Adipocyte (in vitro differentiated cells): ENCODE results near the gene RYR2.
"Not testable (repeated sequence)": the region's sequence is repeated elsewhere in the genome, so short reads cannot be mapped to it uniquely, and the experiment has no call there.

Experiments
- DNase-seq: peaks from one replicate; pipeline ENCODE4 v3.0.0-alpha.2; 2015; ENCODE audit warnings: low read depth
- H3K27me3 ChIP-seq: replicated peaks from 2 replicates; pipeline ENCODE4 v1.7.0; 2013; ENCODE audit warnings: mild to moderate bottlenecking, low read length, moderate library complexity; ENCODE audit not compliant: control insufficient read depth, insufficient read depth
- H3K36me3 ChIP-seq: 2 replicates; pipeline ENCODE4 v1.7.0; 2013; ENCODE audit warnings: low read length, mild to moderate bottlenecking, moderate library complexity; ENCODE audit not compliant: control insufficient read depth, insufficient read depth, severe bottlenecking
- H3K4me1 ChIP-seq: 2 replicates; pipeline ENCODE4 v1.7.0; 2013; ENCODE audit warnings: mild to moderate bottlenecking, low read length, moderate library complexity; ENCODE audit not compliant: control insufficient read depth, insufficient read depth
- H3K4me3 ChIP-seq: 2 replicates; pipeline ENCODE4 v1.7.0; 2013; ENCODE audit warnings: mild to moderate bottlenecking, low read length, moderate library complexity
- H3K9ac ChIP-seq: 2 replicates; pipeline ENCODE4 v1.7.0; 2013; ENCODE audit warnings: mild to moderate bottlenecking, low read length, moderate library complexity
- H3K9me3 ChIP-seq: 2 replicates; pipeline ENCODE4 v1.7.0; 2013; ENCODE audit warnings: mild to moderate bottlenecking, low read length, moderate library complexity; ENCODE audit not compliant: control insufficient read depth

The RYR2 gene

GRCh38 chr1:237353918-237354317 lies 311.9 kb downstream of the RYR2 start:
- H3K9me3 ChIP-seq, result no peaks in the 10 kb centered on the region
- no peaks in the 10 kb centered on the region for H3K36me3 ChIP-seq
- DNase-seq, result no peak
- H3K4me3 ChIP-seq, result no peak overlapping the region
- no peak overlapping the region for H3K9ac ChIP-seq
- no peaks in the 10 kb centered on the region for H3K27me3 ChIP-seq
- no peaks in the 10 kb centered on the region for H3K4me1 ChIP-seq

- no peak overlapping the region for H3K9ac ChIP-seq
- no peaks in the 10 kb centered on the region for H3K36me3 ChIP-seq
- DNase-seq, result no peak
- H3K4me1 ChIP-seq, result no peaks in the 10 kb centered on the region
- no peaks in the 10 kb centered on the region for H3K27me3 ChIP-seq
- no peak overlapping the region for H3K4me3 ChIP-seq
- no peaks in the 10 kb centered on the region for H3K9me3 ChIP-seq
These were observed 313.0 kb downstream of the RYR2 start for GRCh38 chr1:237355022-237355421.

- H3K36me3 ChIP-seq, result no peaks in the 10 kb centered on the region
- no peak for DNase-seq
These were observed 316.6 kb downstream of the RYR2 start for GRCh38 chr1:237358555-237358954.

DNA sequence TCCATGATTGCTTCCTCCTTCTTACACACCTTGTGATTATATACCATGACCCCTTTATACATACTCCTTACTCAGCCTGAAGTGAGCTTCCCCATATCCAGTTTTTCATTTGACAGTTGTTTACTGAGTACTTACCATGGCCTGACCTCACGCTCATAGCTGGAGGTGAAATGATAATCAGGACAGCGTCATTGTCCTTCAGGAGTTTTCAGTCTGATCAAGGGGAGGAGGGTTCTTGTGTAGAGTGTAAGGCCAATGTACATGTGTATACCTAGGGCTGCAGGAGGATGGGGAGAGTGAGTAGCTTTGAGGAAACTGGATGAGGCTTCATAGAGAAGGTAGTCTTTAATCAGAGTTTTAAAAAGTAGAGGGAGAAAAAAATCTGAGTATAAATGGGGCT lies 325.8 kb downstream of the RYR2 start:
- H3K27me3 ChIP-seq, result no peaks in the 10 kb centered on the region
- H3K9me3 ChIP-seq, result no peaks in the 10 kb centered on the region
- no peaks in the 10 kb centered on the region for H3K36me3 ChIP-seq
- DNase-seq, result no peak
- no peaks in the 10 kb centered on the region for H3K4me1 ChIP-seq
- H3K9ac ChIP-seq, result no peak overlapping the region
- H3K4me3 ChIP-seq, result no peak overlapping the region

More at GRCh38 chr1:237358555-237358954, 316.6 kb downstream of the RYR2 start:
- H3K4me3 ChIP-seq, result no peak overlapping the region
- no peaks in the 10 kb centered on the region for H3K27me3 ChIP-seq
- H3K9me3 ChIP-seq, result no peaks in the 10 kb centered on the region
- H3K9ac ChIP-seq, result no peak overlapping the region
- H3K4me1 ChIP-seq, result no peaks in the 10 kb centered on the region

DNA sequence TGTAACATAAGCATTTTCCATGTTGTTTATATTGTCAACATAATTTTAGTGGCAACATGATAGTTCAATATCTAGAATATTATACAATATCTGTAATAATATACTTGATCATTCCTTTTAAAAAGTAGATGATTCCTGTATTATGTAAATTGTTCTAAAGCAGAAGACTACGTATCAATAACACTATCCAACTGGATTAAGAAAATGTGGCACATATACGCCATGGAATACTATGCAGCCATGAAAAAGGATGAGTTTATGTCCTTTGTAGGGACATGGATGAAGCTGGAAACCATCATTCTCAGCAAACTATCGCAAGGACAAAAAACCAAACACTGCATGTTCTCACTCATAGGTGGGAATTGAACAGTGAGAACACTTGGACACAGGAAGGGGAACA lies 329.5 kb downstream of the RYR2 start:
- H3K4me3 ChIP-seq, H3K4me1 ChIP-seq, DNase-seq, H3K9me3 ChIP-seq, H3K9ac ChIP-seq, H3K36me3 ChIP-seq, H3K27me3 ChIP-seq: not testable (repeated sequence)

- no peaks in the 10 kb centered on the region for H3K9me3 ChIP-seq
- DNase-seq, result peak; percentile 73
- peaks cover 10% of the 10 kb centered on the region for H3K4me1 ChIP-seq
- H3K4me3 ChIP-seq, result peak overlapping the region; percentile 39
- no peaks in the 10 kb centered on the region for H3K36me3 ChIP-seq
- H3K27me3 ChIP-seq, result no peaks in the 10 kb centered on the region
- peak overlapping the region; percentile 30 for H3K9ac ChIP-seq
These were observed 341.8 kb downstream of the RYR2 start for GRCh38 chr1:237383791-237384190.

- H3K9me3 ChIP-seq, result no peaks in the 10 kb centered on the region
- H3K9ac ChIP-seq, result peak overlapping the region; percentile 30
- no peaks in the 10 kb centered on the region for H3K27me3 ChIP-seq
- no peak overlapping the region for H3K4me3 ChIP-seq
- no peaks in the 10 kb centered on the region for H3K36me3 ChIP-seq
- no peak for DNase-seq
- H3K4me1 ChIP-seq, result peaks cover 10% of the 10 kb centered on the region
These were observed 342.2 kb downstream of the RYR2 start for GRCh38 chr1:237384213-237384612.

DNA sequence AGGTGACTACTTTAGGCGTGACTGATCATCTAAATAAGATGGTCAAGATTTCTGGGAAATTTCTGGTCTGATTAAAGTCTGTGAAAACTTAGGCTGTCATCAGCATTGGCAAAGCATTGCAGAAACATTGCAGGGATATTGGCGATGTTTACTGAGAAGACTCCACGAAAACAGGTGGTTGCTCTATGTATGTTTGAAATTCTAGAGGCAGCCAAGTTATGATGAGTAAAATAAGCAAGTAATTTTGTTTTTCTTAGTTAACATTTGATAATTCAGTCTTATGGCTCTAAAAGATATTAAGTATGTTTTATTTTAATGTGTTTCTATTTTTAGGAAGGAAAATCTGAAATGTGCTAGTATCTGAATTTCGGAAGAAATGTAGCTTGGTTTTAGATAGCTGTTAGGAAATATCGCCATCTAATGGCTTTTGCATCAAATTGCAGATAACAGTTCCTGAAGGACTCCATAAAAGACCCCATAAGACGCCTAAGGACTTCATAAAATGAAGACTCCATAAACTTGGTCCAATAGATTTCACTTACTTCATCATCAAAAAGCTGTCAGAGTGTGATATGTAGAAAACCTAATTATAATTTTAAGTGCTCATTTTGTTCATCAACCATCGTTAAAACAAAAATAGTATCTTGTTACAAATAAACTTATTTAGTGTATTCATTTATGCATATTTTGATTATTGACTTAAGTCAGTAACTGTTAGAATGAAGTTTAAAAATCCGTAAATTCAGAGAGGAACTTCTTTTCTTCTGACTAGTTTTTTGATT lies 344.6 kb downstream of the RYR2 start:
- H3K4me3 ChIP-seq, result no peak overlapping the region
- DNase-seq, result peak; percentile 64
- H3K27me3 ChIP-seq, result no peaks in the 10 kb centered on the region
- H3K9ac ChIP-seq, result no peak overlapping the region
- no peaks in the 10 kb centered on the region for H3K36me3 ChIP-seq
- no peaks in the 10 kb centered on the region for H3K9me3 ChIP-seq
- H3K4me1 ChIP-seq, result peaks cover 21% of the 10 kb centered on the region

DNA sequence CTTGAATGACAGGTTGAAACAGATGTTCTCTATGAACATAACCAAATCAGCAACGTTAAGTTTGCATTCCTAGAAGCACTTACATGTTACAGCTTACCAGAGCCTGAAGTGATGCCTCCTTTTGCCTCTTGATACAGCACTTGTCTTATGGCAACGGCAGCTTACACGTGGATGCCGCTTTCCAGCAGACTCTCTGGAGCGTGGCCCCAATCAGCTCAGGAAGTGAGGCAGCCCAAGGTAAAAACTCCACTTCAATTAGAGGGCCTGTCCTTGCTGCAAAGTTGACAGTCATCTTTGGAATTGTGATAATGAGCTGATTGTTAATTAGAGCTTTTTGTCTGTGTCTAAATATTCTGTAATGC lies 345.1 kb downstream of the RYR2 start:
- Histone ChIP-seq H3K4me1 (peaks cover 21% of the 10 kb centered on the region), H3K9me3 (no peaks in the 10 kb centered on the region), H3K36me3 (no peaks in the 10 kb centered on the region), H3K9ac (no peak overlapping the region), H3K27me3 (no peaks in the 10 kb centered on the region), H3K4me3 (no peak overlapping the region)
- no peak for DNase-seq

- peaks cover 19% of the 10 kb centered on the region for H3K4me1 ChIP-seq
- no peaks in the 10 kb centered on the region for H3K9me3 ChIP-seq
- no peak overlapping the region for H3K9ac ChIP-seq
- DNase-seq, result no peak
- H3K4me3 ChIP-seq, result peak overlapping the region; percentile 43
- H3K36me3 ChIP-seq, result no peaks in the 10 kb centered on the region
- no peaks in the 10 kb centered on the region for H3K27me3 ChIP-seq
These were observed 348.8 kb downstream of the RYR2 start for GRCh38 chr1:237390823-237391222.

DNA sequence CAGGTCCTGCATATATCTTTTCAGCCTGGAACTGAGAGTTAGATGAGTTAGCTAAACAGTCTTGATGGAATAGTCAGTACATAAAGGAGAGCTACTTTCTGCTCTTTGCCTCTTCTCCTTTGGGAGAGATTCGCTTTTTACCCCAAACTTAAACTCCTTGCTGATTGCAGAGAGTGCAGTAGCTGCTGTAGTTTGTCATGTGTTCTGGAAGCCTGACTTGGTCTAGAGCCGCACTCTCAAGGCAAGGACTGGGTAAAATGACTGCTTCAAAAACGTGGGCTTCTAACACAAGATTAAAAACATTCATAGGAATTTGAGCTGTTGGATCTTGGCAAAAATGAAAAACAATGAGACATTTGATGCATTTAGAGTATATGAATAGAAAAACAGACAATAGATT lies 351.6 kb downstream of the RYR2 start:
- Histone ChIP-seq H3K36me3 (no peaks in the 10 kb centered on the region), H3K4me3 (no peak overlapping the region), H3K9ac (no peak overlapping the region), H3K27me3 (no peaks in the 10 kb centered on the region), H3K4me1 (peaks cover 19% of the 10 kb centered on the region), H3K9me3 (no peaks in the 10 kb centered on the region)
- DNase-seq, result no peak

GRCh38 chr1:237394281-237394680 lies 352.3 kb downstream of the RYR2 start:
- no peaks in the 10 kb centered on the region for H3K27me3 ChIP-seq
- no peak for DNase-seq
- H3K9ac ChIP-seq, result no peak overlapping the region
- no peaks in the 10 kb centered on the region for H3K36me3 ChIP-seq
- peaks cover 19% of the 10 kb centered on the region for H3K4me1 ChIP-seq
- no peak overlapping the region for H3K4me3 ChIP-seq
- peaks cover 6% of the 10 kb centered on the region for H3K9me3 ChIP-seq
